Epithelial cell of prostate (primary cell): ENCODE measurements around the gene PTTG1IP.

Experiments
- DNase-seq: peaks from one replicate; pipeline ENCODE4 v3.0.0-alpha.2; 2011; ENCODE audit warnings: low read depth, low spot score
- H3K27ac ChIP-seq: fragments of 450-650 bp; 2 replicates; pipeline ENCODE4 v1.5.1; 2017; ENCODE audit warnings: mild to moderate bottlenecking

Gene PTTG1IP

GRCh38 chr21:44849616-44850130 is 23.8 kb downstream of the PTTG1IP start:
- H3K27ac ChIP-seq: no peak overlapping the region
- DNase-seq: no peak

- no peak for DNase-seq
- H3K27ac ChIP-seq: no peak overlapping the region
These were observed 24.5 kb downstream of the PTTG1IP start for GRCh38 chr21:44848821-44849521.

- H3K27ac ChIP-seq: no peak overlapping the region
- no peak for DNase-seq
These were observed 26.0 kb downstream of the PTTG1IP start for GRCh38 chr21:44847261-44848056.

- H3K27ac ChIP-seq: no peak overlapping the region
- DNase-seq: no peak
These were observed 26.8 kb downstream of the PTTG1IP start for GRCh38 chr21:44846485-44847260.

- no peak for DNase-seq
- H3K27ac ChIP-seq: no peak overlapping the region
These were observed 27.3 kb downstream of the PTTG1IP start for GRCh38 chr21:44846224-44846484.

- no peak overlapping the region for H3K27ac ChIP-seq
- DNase-seq: no peak
These were observed 27.9 kb downstream of the PTTG1IP start for GRCh38 chr21:44845418-44846223.

GRCh38 chr21:44844256-44844655 is 29.2 kb downstream of the PTTG1IP start:
- no peak for DNase-seq

GRCh38 chr21:44842721-44843445 is 30.6 kb downstream of the PTTG1IP start:
- no peak overlapping the region for H3K27ac ChIP-seq

More at GRCh38 chr21:44844256-44844655, 29.2 kb downstream of the PTTG1IP start:
- no peak overlapping the region for H3K27ac ChIP-seq

GRCh38 chr21:44842087-44842486 is 31.4 kb downstream of the PTTG1IP start:
- H3K27ac ChIP-seq: no peak overlapping the region
- DNase-seq: no peak

More at GRCh38 chr21:44842721-44843445, 30.6 kb downstream of the PTTG1IP start:
- DNase-seq: no peak

GRCh38 chr21:44840771-44841170 is 32.7 kb downstream of the PTTG1IP start:
- no peak overlapping the region for H3K27ac ChIP-seq
- DNase-seq: no peak

- H3K27ac ChIP-seq: no peak overlapping the region
- DNase-seq: no peak
These were observed 34.5 kb downstream of the PTTG1IP start for GRCh38 chr21:44838951-44839350.

- H3K27ac ChIP-seq: no peak overlapping the region
- no peak for DNase-seq
These were observed 35.2 kb downstream of the PTTG1IP start for GRCh38 chr21:44838039-44838895.

- DNase-seq: no peak
- no peak overlapping the region for H3K27ac ChIP-seq
These were observed 36.0 kb downstream of the PTTG1IP start for GRCh38 chr21:44837537-44837936.

- H3K27ac ChIP-seq: no peak overlapping the region
- DNase-seq: peak; percentile 22
These were observed 36.6 kb downstream of the PTTG1IP start for GRCh38 chr21:44836666-44837471.

GRCh38 chr21:44836349-44836665 is 37.2 kb downstream of the PTTG1IP start:
- DNase-seq: no peak

GRCh38 chr21:44835647-44835973 is 37.9 kb downstream of the PTTG1IP start:
- no peak overlapping the region for H3K27ac ChIP-seq
- DNase-seq: no peak

More at GRCh38 chr21:44836349-44836665, 37.2 kb downstream of the PTTG1IP start:
- no peak overlapping the region for H3K27ac ChIP-seq

GRCh38 chr21:44834951-44835646 is 38.4 kb downstream of the PTTG1IP start:
- DNase-seq: no peak
- no peak overlapping the region for H3K27ac ChIP-seq
